RPMI7951 (cell line): Measurements from ENCODE around the gene CXCL1. TPM values are rescaled to one million over a fixed set of nuclear protein-coding genes. Genes with fewer than 3 reads are reported as not detected.
A peak's percentile ranks its signal among the peaks of the same experiment; 100 is the strongest.

Experiments used
- DNase-seq: peaks from one replicate; pipeline ENCODE4 v3.0.0-alpha.2; 2012; ENCODE audit warnings: low read depth
- total RNA-seq: library from RNA; depleted of rRNA; stranded (reverse); fragments of >200 nt; shearing (Covaris generic); gene quantifications from 2 replicates; pipeline ENCODE4 v1.2.3, GENCODE V29; 2014; rRNA removed

CXCL1 gene
- total RNA-seq, 1 experiment from 2014 or later = 21.0 TPM

DNA sequence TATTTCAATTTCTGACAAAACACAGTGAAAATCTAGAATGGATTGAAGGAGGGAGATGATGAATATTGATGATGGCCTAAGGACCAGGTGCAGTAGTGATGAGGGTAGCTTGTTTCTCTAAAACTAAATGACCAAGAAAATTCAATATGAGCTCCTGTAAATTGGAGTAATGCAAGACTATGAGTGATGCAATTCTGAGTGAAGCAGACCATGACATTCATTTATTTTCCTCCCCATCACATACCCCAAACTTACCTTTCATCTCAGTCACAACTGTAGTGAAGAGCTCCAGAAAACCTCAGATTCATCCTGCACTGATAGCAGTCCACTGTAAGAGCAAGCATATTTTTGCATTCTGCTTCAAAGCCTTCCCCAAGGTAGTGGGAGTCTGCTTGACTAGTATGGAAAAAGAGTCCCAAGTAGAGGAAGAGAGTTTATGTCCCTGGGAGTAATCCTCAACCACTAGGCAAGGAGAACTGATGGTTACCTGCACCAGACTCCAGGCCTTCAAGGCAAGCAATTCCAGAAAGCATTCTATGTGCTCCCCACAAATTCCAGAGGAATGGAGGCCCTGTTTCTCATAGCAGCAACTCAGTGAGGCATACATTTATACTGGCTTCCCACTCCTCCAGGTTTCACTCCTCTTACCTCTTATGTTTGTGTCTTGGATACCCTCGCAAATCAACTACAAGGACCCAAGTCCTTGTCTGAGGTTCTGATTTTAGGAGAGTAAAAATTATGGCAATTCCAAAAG, 47.2 kb downstream of the CXCL1 start:
- no peak for DNase-seq

DNA sequence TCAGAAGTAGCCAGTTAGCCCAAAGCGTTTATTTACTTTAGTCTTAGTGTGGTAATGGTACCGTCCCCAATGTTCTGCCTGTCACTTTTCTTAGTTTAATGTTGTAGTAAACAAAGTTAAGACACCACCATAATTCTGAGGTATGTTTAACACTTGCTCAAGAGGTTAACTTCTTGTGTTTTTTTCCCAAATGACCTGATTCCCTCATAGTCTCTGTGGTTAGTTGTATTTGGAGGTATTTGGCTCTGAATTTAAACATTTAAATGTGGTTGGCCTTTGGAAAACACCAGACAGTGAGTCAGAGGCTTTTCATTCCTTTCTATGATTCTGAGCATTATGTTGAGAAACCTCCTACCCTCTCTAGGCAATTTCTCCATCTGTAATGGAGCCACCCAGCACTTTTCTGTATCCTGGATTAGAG, 47.9 kb downstream of the CXCL1 start:
- peak; percentile 91 for DNase-seq

DNA sequence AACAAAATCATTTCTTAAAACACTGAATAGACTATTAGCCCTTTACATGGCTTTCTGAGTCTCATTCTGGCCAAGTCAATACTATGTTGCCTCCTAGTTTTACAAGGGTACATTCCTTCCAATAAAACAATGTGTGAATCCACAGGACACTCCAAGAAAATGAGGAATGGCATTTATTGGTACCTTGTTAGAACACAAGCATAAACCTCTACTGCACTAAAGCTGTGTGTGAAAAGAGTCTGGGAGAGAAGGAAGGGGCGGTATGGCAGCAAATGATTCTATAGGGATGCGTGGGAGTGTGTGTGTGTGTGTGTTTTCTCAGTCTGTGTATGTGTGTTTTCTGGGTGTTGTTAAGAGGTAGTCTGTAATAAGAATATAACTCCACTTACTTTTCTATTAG, 48.9 kb downstream of the CXCL1 start:
- no peak for DNase-seq

DNA sequence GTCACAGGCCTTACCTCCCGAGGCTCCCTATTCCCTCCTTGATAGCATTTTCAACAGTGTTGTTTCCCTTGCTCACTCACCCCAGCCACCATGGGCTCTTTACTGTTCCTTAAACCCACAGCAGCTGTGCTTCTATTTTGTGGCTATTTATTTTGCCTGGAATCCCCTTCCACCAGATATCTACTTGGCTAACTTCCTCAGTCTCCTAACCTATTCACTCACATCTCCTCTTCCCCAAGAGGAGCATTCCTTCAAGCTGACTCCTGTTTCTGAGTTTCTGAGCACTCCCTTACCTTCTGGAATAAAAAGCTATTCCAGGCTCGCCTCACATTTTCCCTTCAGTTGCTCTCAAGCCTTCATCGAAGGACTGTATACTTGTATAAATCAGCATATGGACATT, 50.5 kb downstream of the CXCL1 start:
- peak; percentile 27 for DNase-seq

Other genes starting within 250 kb of the CXCL1 start
- gene RASSF6, start 249.0 kb upstream of the CXCL1 start, total RNA-seq = under 0.01 and 0.12 TPM in 2 replicates
- 66.9 and 79.5 TPM in 2 replicates for gene CXCL8, start 128.8 kb upstream of the CXCL1 start, total RNA-seq
- not detected in 2 replicates for gene CXCL6, start 32.7 kb upstream of the CXCL1 start, total RNA-seq
- 0.72 TPM in 1 of 2 replicates, not detected in the other for gene PF4V1, start 16.1 kb upstream of the CXCL1 start, total RNA-seq
- not detected in 2 replicates for gene PF4, start 112.6 kb downstream of the CXCL1 start, total RNA-seq
- not detected in 2 replicates for gene PPBP, start 118.8 kb downstream of the CXCL1 start, total RNA-seq
- 2.7 and 3.2 TPM in 2 replicates for gene CXCL5, start 129.3 kb downstream of the CXCL1 start, total RNA-seq
- gene CXCL3, start 169.3 kb downstream of the CXCL1 start, total RNA-seq = 1.1 and 1.8 TPM in 2 replicates
- gene CXCL2, start 229.8 kb downstream of the CXCL1 start, total RNA-seq = 0.72 and 0.88 TPM in 2 replicates